ENCODE results near the gene SAE1.

Gene SAE1

DNA sequence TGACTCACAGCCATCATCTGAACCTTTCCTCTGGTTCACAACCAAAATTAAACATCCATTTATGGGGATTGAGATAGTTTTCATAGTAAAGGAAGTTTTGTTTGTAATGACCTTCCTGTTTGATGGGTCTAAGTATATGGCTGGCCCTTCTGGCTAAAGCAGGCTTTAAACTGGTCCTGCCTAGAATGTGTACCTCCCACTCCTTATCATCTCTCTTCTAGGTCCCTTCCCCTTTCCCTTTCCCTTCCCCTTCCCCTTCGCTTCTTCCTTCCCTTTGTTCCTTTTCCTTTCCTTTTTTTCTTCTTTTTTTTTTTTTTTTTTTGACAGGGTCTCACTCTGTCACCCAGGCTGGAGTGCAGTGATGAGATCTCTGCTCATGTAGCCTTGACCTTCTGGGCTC, 64.8 kb downstream of the SAE1 start:
- Mint-ChIP-seq H3K4me3 (no peak overlapping the region), H3K27ac (peak overlapping the region; percentile 87), H3K4me1 (peaks cover 19% of the 10 kb centered on the region), H3K36me3 (peaks cover 86% of the 10 kb centered on the region), H3K9me3 (no peaks in the 10 kb centered on the region)
- DNase-seq (ENCODE audit: low spot score in 2 of 2) (no peak), ATAC-seq (no peak)

- Mint-ChIP-seq H3K9me3 (no peaks in the 10 kb centered on the region), H3K4me1 (peaks cover 7% of the 10 kb centered on the region), H3K4me3 (no peak overlapping the region), H3K27ac (no peak overlapping the region), H3K36me3 (peaks cover 89% of the 10 kb centered on the region)
- DNase-seq (ENCODE audit: low spot score in 2 of 2) (no peak), ATAC-seq (no peak)
Measured at GRCh38 chr19:47197141-47197540, 66.5 kb downstream of the SAE1 start.

GRCh38 chr19:47200530-47200929, 69.9 kb downstream of the SAE1 start:
- peaks cover 94% of the 10 kb centered on the region for H3K36me3 Mint-ChIP-seq
- no peak overlapping the region for H3K27ac Mint-ChIP-seq
- DNase-seq (ENCODE audit: low spot score in 2 of 2) (no peak), ATAC-seq (no peak)
- no peaks in the 10 kb centered on the region for H3K9me3 Mint-ChIP-seq
- H3K4me3 Mint-ChIP-seq, result no peak overlapping the region
- peaks cover 7% of the 10 kb centered on the region for H3K4me1 Mint-ChIP-seq

- no peak for DNase-seq (ENCODE audit: low spot score in 2 of 2)
- Mint-ChIP-seq H3K36me3 (peaks cover 97% of the 10 kb centered on the region), H3K9me3 (no peaks in the 10 kb centered on the region), H3K4me3 (no peak overlapping the region), H3K27ac (peak overlapping the region; percentile 42), H3K4me1 (peaks cover 7% of the 10 kb centered on the region)
- ATAC-seq, result no peak
Measured at GRCh38 chr19:47203254-47203653, 72.6 kb downstream of the SAE1 start.

- Mint-ChIP-seq H3K9me3 (no peaks in the 10 kb centered on the region), H3K27ac (peak overlapping the region; percentile 52), H3K36me3 (peaks cover 76% of the 10 kb centered on the region), H3K4me3 (no peak overlapping the region), H3K4me1 (peaks cover 8% of the 10 kb centered on the region)
- ATAC-seq, result no peak
- DNase-seq (ENCODE audit: low spot score in 2 of 2), result no peak
Measured at GRCh38 chr19:47209319-47210179, 78.9 kb downstream of the SAE1 start.

DNA sequence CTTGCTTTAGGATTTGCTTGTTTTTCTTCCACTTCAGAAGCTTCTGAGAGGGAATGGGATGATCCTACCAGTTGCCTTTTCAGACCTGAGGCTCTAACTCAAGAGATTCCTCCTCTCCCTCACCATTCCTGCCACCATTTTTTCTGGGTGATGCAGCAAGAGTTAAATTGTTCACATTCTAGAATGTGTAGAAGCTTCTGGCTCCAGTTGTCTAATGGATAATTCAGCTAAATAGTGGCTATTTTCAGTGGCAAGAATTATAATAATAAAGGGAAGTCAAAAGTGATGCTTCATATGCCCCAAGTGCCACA, 79.5 kb downstream of the SAE1 start:
- ATAC-seq (no peak), DNase-seq (ENCODE audit: low spot score in 2 of 2) (no peak)
- Mint-ChIP-seq H3K9me3 (no peaks in the 10 kb centered on the region), H3K27ac (peak overlapping the region; percentile 88), H3K4me1 (peaks cover 8% of the 10 kb centered on the region), H3K36me3 (peaks cover 70% of the 10 kb centered on the region), H3K4me3 (no peak overlapping the region)

GRCh38 chr19:47210689-47211316, 80.2 kb downstream of the SAE1 start:
- peaks cover 8% of the 10 kb centered on the region for H3K4me1 Mint-ChIP-seq
- H3K9me3 Mint-ChIP-seq, result no peaks in the 10 kb centered on the region
- peak overlapping the region; percentile 88 for H3K27ac Mint-ChIP-seq
- DNase-seq (ENCODE audit: low spot score in 2 of 2), result peak; percentile 71 to 92
- no peak overlapping the region for H3K4me3 Mint-ChIP-seq
- peak; percentile 63 for ATAC-seq
- H3K36me3 Mint-ChIP-seq, result peaks cover 63% of the 10 kb centered on the region

DNA sequence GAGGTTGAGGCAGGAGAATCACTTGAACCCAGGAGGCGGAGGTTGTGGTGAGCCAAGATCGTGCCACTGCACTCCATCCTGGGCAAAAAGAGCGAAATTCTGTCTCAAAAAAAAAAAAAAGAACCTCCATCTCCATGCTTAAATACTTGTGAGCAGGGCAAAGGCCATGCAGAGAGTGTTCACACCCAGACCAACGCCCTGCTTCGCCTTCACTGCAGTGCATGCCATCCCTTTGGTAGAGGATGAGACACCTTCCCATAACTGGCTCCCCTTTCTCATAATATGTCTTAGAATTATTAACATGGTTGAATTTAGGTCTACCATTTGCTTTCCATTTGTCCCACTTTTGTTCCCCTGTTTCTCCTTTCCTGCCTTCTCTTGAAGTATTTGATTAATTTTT, 84.9 kb downstream of the SAE1 start:
- ATAC-seq, result no peak
- Mint-ChIP-seq H3K4me1 (peaks cover 5% of the 10 kb centered on the region), H3K36me3 (peaks cover 22% of the 10 kb centered on the region), H3K9me3 (no peaks in the 10 kb centered on the region), H3K4me3 (no peak overlapping the region), H3K27ac (no peak overlapping the region)
- DNase-seq (ENCODE audit: low spot score in 2 of 2), result no peak

GRCh38 chr19:47221080-47221841, 90.6 kb downstream of the SAE1 start:
- Mint-ChIP-seq H3K4me3 (no peak overlapping the region), H3K27ac (peak overlapping the region; percentile 71), H3K36me3 (peaks cover 46% of the 10 kb centered on the region), H3K9me3 (no peaks in the 10 kb centered on the region), H3K4me1 (peaks cover 6% of the 10 kb centered on the region)
- DNase-seq (ENCODE audit: low spot score in 2 of 2) (no peak), ATAC-seq (no peak)

DNA sequence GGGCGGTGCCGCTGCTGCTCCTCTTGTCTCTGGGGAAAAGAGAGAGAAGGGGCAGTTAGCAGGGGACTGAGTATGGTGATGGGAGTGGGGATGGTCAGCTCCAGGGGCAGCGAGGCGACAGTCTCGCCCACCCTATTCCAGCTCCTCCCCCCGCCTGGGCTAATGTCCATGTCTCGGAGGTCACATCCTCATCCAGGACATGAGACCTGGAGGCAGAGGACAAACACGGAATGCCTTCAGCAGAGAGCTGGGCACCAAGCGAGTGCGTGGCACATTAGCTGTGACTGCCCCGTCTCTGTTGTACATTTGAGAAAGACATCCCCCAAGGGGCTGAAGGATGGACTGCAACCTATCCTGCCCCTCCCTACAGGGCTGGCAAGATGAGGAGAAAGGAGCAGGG, 91.3 kb downstream of the SAE1 start:
- H3K27ac Mint-ChIP-seq, result no peak overlapping the region
- no peak for DNase-seq (ENCODE audit: low spot score in 2 of 2)
- no peak overlapping the region for H3K4me3 Mint-ChIP-seq
- ATAC-seq, result no peak
- H3K4me1 Mint-ChIP-seq, result peaks cover 6% of the 10 kb centered on the region
- H3K36me3 Mint-ChIP-seq, result peaks cover 53% of the 10 kb centered on the region
- H3K9me3 Mint-ChIP-seq, result no peaks in the 10 kb centered on the region

DNA sequence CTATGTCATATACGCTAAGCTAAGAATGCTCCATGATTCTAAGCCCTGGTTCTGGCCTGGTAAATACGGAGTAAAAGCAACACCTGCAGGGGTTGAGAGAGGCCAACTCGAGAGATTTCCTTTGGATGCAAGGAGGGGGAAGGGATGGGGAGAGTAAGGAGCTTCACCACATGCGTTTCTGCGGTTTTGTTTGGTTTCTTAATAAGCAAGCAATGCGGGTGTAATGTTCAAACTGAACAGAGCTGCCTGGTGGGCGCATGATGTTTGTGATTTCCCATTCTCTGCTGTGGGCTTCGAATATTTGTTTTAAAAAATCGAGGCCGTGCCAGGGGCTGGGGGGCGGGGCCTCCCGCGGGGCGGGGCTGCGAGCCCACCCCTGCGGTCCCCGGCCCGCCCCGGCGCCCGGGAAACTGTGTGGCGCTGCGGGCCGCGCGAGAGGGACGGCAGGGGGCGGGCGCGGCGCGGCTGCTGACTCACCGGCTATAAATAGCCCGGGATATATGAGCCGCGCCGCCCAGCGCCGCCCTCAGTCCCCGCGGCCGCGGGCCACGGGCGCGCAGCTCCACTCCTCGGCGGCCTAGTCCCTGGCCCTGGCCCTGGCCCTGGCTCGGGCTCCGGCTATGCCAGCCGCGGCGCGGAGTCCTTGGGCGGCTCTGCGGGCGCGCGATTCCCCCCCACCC, 95.3 kb downstream of the SAE1 start:
- peak; percentile 90 to 95 for DNase-seq (ENCODE audit: low spot score in 2 of 2)
- Mint-ChIP-seq H3K9me3 (no peaks in the 10 kb centered on the region), H3K4me1 (peaks cover 13% of the 10 kb centered on the region), H3K27ac (peak overlapping the region; percentile 96), H3K4me3 (no peak overlapping the region), H3K36me3 (peaks cover 53% of the 10 kb centered on the region)
- peak; percentile 80 for ATAC-seq

- Mint-ChIP-seq H3K27ac (peak overlapping the region; percentile 96), H3K36me3 (peaks cover 49% of the 10 kb centered on the region), H3K9me3 (no peaks in the 10 kb centered on the region), H3K4me3 (no peak overlapping the region), H3K4me1 (peaks cover 17% of the 10 kb centered on the region)
- DNase-seq (ENCODE audit: low spot score in 2 of 2) (peak; percentile 53 to 85), ATAC-seq (peak; percentile 20)
Measured at GRCh38 chr19:47226426-47227351, 96.1 kb downstream of the SAE1 start.

- peak; percentile 3 for ATAC-seq
- Mint-ChIP-seq H3K9me3 (no peaks in the 10 kb centered on the region), H3K4me1 (peaks cover 26% of the 10 kb centered on the region), H3K4me3 (no peak overlapping the region), H3K36me3 (peaks cover 44% of the 10 kb centered on the region), H3K27ac (peak overlapping the region; percentile 96)
- peak; percentile 54 to 88 for DNase-seq (ENCODE audit: low spot score in 2 of 2)
Measured at GRCh38 chr19:47227352-47228167, 96.9 kb downstream of the SAE1 start.

Measured in stimulated activated effector memory CD8-positive, alpha-beta T cell treated with anti-CD3 and anti-CD28 coated beads, Interleukin-12 subunit alpha, Interleukin-12 subunit beta, amount 100 ng/mL, for 72 hours (primary cell).